Muscle layer of colon (tissue), 2 donors: ENCODE data around the gene TDP2.
A peak's percentile ranks its signal among the peaks of the same experiment; 100 is the strongest.
"Not testable (repeated sequence)": the region's sequence is repeated elsewhere in the genome, so short reads cannot be mapped to it uniquely, and the experiment has no call there.

ENCODE experiments used
- H3K27ac ChIP-seq: one replicate; pipeline ENCODE4 v1.7.0; 2013; ENCODE audit warnings: low read depth, mild to moderate bottlenecking, low read length, moderate library complexity
- H3K27me3 ChIP-seq, 2 donors: one replicate each; pipeline ENCODE4 v1.7.0; 2013; ENCODE audit warnings: low read length in 2 of 2, mild to moderate bottlenecking in 2 of 2; ENCODE audit not compliant: insufficient read depth in 2 of 2, control insufficient read depth in 1 of 2
- H3K36me3 ChIP-seq: one replicate; pipeline ENCODE4 v1.7.0; 2013; ENCODE audit warnings: mild to moderate bottlenecking, low read length; ENCODE audit not compliant: insufficient read depth
- H3K4me1 ChIP-seq: one replicate; pipeline ENCODE4 v1.7.0; 2013; ENCODE audit warnings: mild to moderate bottlenecking, low read length; ENCODE audit not compliant: insufficient read depth
- H3K4me3 ChIP-seq, 2 donors: one replicate each; pipeline ENCODE4 v1.7.0; 2013; ENCODE audit warnings: low read length in 2 of 2, low read depth in 1 of 2, mild to moderate bottlenecking in 1 of 2, moderate library complexity in 1 of 2
- H3K9ac ChIP-seq: one replicate; pipeline ENCODE4 v1.7.0; 2013; ENCODE audit warnings: low read length
- H3K9me3 ChIP-seq: one replicate; pipeline ENCODE4 v1.7.0; 2013; ENCODE audit warnings: mild to moderate bottlenecking, low read length
- donor health status: abdominal sarcoma.
- donor health status: Adenocarcinoma of cecum.

TDP2 gene

GRCh38 chr6:24673625-24674024 lies 6.9 kb upstream of the TDP2 start:
- no peaks in the 10 kb centered on the region for H3K36me3 ChIP-seq
- no peaks in the 10 kb centered on the region for H3K4me1 ChIP-seq
- H3K27me3 ChIP-seq, result no peaks in the 10 kb centered on the region
- H3K9ac ChIP-seq, result no peak overlapping the region
- H3K27ac ChIP-seq, result no peak overlapping the region
- H3K4me3 ChIP-seq, result no peak overlapping the region
- H3K9me3 ChIP-seq, result no peaks in the 10 kb centered on the region

DNA sequence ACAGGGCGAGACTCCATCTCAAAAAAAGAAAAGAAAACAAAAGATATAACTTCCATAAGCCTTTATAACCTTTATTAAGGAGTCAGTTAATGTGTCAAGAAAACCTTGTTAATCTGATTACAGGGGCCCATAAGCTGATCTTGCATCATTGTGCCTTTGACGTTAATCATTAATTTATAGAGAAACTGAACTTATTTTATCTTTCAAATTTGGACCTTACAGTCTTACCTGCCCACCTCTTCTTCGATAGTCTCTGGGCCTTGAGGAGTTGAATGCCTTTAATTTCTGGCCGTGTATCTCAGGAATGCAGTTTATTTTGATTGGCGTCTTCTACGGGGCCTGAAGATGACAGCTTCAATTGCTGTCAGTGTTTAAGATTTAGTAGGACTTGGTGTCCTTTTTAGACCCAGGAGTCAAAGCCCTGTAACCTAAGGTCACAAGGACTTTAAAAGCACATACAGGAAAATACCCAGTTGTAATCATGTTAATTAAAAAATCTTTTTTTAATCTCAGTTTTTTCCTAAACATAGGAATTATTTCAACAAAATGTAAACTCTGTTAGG lies 6.0 kb upstream of the TDP2 start:
- no peaks in the 10 kb centered on the region for H3K36me3 ChIP-seq
- no peak overlapping the region for H3K27ac ChIP-seq
- no peak overlapping the region for H3K9ac ChIP-seq
- no peaks in the 10 kb centered on the region for H3K27me3 ChIP-seq
- peaks cover 6% of the 10 kb centered on the region for H3K4me1 ChIP-seq
- no peak overlapping the region for H3K4me3 ChIP-seq
- H3K9me3 ChIP-seq, result no peaks in the 10 kb centered on the region

DNA sequence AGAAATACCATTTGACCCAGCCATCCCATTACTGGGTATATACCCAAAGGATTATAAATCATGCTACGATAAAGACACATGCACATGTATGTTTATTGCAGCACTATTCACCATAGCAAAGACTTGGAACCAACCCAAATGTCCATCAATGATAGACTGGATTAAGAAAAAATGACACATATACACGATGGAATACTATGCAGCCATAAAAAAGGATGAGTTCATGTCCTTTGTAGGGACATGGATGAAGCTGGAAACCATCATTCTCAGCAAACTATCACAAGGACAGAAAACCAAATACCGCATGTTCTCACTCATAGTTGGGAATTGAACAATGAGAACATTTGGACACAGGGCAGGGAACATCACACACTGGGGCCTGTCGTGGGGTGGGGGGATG lies 4.4 kb upstream of the TDP2 start:
- H3K9me3 ChIP-seq, result not testable (repeated sequence)

GRCh38 chr6:24670492-24670891 lies 3.8 kb upstream of the TDP2 start:
- not testable (repeated sequence) for H3K9ac ChIP-seq, H3K9me3 ChIP-seq, H3K4me3 ChIP-seq, H3K27me3 ChIP-seq, H3K36me3 ChIP-seq, H3K27ac ChIP-seq
- H3K4me1 ChIP-seq, result peaks cover 14% of the 10 kb centered on the region

More for the DNA sequence above, 4.4 kb upstream of the TDP2 start:
- H3K36me3 ChIP-seq, H3K27ac ChIP-seq, H3K4me3 ChIP-seq, H3K9ac ChIP-seq, H3K27me3 ChIP-seq: not testable (repeated sequence)
- peaks cover 11% of the 10 kb centered on the region for H3K4me1 ChIP-seq

DNA sequence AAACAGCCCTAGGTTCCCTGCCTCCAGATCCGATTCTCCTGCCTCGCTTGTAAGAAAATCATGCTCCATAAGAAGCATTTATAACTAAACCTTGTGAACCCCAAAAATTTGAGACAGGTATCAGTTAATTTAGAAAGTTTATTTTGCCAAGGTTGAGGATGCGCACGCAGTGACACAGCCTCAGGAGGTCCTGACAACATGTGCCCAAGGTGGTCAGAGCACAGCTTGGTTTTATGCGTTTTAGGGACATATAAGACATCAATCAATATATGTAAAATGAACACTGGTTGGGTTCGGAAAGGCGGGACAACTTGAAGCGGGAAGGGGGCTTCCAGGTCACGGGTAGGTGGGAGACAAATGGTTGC lies 2.3 kb upstream of the TDP2 start:
- H3K4me3 ChIP-seq, result no peak overlapping the region
- H3K36me3 ChIP-seq, result peaks cover 2% of the 10 kb centered on the region
- no peak overlapping the region for H3K27ac ChIP-seq
- no peaks in the 10 kb centered on the region for H3K9me3 ChIP-seq
- no peak overlapping the region for H3K9ac ChIP-seq
- H3K4me1 ChIP-seq, result peaks cover 24% of the 10 kb centered on the region
- no peaks in the 10 kb centered on the region for H3K27me3 ChIP-seq

GRCh38 chr6:24668066-24668996 lies 1.6 kb upstream of the TDP2 start:
- not testable (repeated sequence) for H3K27me3 ChIP-seq, H3K9me3 ChIP-seq, H3K27ac ChIP-seq, H3K9ac ChIP-seq, H3K36me3 ChIP-seq
- Histone ChIP-seq H3K4me3 (peak overlapping the region in 1 of 2 donors; percentile 100), H3K4me1 (peaks cover 24% of the 10 kb centered on the region)

DNA sequence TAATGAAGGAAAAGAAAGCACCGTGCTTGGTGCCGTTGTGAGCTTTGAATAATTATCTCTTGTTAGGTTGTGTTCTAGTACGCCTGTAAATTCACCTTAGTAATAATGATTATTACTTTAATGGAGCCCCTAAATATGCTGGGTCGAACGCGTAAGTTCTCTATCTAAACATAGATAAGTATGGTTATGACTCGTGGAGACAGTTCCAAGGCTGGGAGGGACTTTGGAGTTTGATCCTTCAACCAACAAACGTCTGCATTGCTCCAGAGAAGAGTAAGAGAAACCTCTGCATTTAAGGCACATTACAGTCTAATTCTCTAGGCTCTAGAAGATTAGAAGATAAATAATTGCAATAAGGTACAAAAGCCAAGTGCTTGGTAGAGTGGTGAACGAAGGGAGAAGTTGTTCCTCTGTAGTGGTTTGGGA lies 692 bp upstream of the TDP2 start:
- Histone ChIP-seq H3K9ac (peak overlapping the region; percentile 97), H3K27ac (peak overlapping the region; percentile 69), H3K9me3 (no peaks in the 10 kb centered on the region), H3K36me3 (peaks cover 14% of the 10 kb centered on the region), H3K4me3 (peak overlapping the region; percentile 97 to 100), H3K27me3 (no peaks in the 10 kb centered on the region), H3K4me1 (peaks cover 24% of the 10 kb centered on the region)

GRCh38 chr6:24666097-24666640 lies 530 bp downstream of the TDP2 start:
- no peaks in the 10 kb centered on the region for H3K27me3 ChIP-seq
- peak overlapping the region; percentile 94 for H3K9ac ChIP-seq
- peak overlapping the region; percentile 97 to 100 for H3K4me3 ChIP-seq
- peaks cover 24% of the 10 kb centered on the region for H3K4me1 ChIP-seq
- H3K27ac ChIP-seq, result peak overlapping the region; percentile 95
- no peaks in the 10 kb centered on the region for H3K9me3 ChIP-seq
- H3K36me3 ChIP-seq, result peaks cover 14% of the 10 kb centered on the region

- Histone ChIP-seq H3K36me3 (peaks cover 14% of the 10 kb centered on the region), H3K4me1 (peaks cover 24% of the 10 kb centered on the region), H3K27me3 (no peaks in the 10 kb centered on the region), H3K9me3 (no peaks in the 10 kb centered on the region), H3K4me3 (no peak overlapping the region), H3K27ac (no peak overlapping the region), H3K9ac (no peak overlapping the region)
Observed at GRCh38 chr6:24664046-24664987, 2.4 kb downstream of the TDP2 start.

DNA sequence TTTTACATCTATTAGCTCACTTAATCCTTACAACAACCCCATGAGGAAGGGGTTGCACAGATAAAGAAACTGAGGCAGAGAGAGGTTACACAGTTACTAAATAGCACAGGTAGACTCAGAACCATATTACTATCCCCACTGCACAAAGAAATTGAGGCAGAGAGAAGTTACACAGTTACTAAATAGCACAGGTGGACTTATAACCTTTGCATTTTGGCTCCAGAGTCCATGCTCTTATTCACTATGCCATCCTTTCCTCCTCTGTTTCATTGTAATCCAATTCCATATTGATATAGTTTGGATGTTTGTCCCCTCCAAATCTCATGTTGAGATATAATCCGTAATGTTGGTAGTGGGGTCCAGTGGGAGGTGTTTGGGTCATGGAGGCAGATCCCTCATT lies 3.5 kb downstream of the TDP2 start:
- H3K9ac ChIP-seq, result no peak overlapping the region

DNA sequence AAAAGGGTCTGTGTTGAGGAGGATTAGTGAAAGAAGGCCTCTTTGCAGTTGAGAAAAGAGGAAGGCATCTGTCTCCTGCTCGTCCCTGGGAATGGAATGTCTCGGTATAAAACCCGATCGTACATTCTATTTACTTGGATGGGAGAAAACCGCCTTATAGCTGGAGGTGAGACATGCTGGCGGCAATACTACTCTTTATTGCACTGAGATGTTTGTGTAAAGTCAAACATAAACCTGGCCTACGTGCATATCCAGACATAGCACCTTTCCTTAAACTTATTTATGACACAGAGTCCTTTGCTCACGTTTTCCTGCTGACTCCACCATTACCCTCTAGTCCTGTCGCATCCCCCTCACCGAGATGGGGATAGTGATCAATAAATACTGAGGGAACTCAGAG lies 4.5 kb downstream of the TDP2 start:
- no peak overlapping the region for H3K4me3 ChIP-seq
- H3K27ac ChIP-seq, result no peak overlapping the region
- no peaks in the 10 kb centered on the region for H3K27me3 ChIP-seq
- H3K36me3 ChIP-seq, result peaks cover 19% of the 10 kb centered on the region
- H3K9ac ChIP-seq, result no peak overlapping the region
- no peaks in the 10 kb centered on the region for H3K9me3 ChIP-seq
- peaks cover 13% of the 10 kb centered on the region for H3K4me1 ChIP-seq

More for the DNA sequence above, 3.5 kb downstream of the TDP2 start:
- Histone ChIP-seq H3K4me3 (no peak overlapping the region), H3K9me3 (no peaks in the 10 kb centered on the region), H3K27ac (no peak overlapping the region), H3K4me1 (peaks cover 22% of the 10 kb centered on the region), H3K27me3 (no peaks in the 10 kb centered on the region), H3K36me3 (peaks cover 17% of the 10 kb centered on the region)
